Measurements from ENCODE around the gene RBBP8. TPM values are rescaled to one million over a fixed set of nuclear protein-coding genes. Genes with fewer than 3 reads are reported as not detected.

The RBBP8 gene
- total RNA-seq, 1 experiment from 2014 or later: 65.2 TPM

DNA sequence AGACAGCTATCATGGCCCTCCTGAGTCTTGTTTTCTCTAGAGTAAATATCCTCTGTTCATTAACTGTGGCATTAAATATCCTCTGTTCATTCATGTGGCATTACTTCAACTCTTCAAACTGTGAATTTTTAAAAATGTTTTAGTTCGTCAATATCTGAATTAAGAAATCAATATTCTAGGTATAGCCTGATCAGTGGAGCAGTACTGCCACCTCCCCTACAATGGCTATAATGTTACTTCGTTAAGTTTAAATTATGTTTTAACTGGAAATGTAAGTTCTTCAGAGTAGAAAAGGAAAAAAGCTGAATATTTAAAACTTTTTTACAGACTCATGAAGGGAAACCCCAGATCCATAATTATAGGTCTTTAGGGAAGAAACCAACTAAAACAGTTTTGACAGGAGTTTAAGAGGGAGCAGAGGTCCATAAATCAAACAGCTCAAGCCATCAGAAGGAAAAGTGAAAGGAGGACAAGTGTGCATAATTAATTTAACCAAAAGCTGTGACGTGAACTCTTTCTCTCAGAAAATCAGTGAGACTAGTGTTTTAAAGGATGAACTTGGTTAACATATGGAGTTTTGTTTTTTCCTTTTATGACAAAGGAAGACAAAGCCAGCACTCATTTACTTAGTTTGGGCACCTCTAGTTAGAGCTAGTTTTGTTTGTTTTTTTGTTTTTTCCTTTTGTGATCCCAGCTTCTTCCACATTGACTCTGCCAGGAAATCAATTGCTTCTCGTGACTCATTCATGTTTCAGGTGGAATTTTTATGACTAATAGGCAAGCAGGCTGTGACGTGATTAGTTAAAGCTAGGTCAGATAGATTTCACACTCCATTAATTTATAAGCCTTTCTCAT lies 44.9 kb downstream of the RBBP8 start:
- H3K4me1 Mint-ChIP-seq: peaks cover 4 to 9% of the 10 kb centered on the region in 2 experiments
- peaks cover 5 to 55% (median 9%) of the 10 kb centered on the region in 3 experiments; a peak in 6 of 7 replicates for H3K36me3 Mint-ChIP-seq (ENCODE audit: insufficient read depth in 1 of 3, low read depth in 3 of 3)
- Histone ChIP-seq H3K9me3 (ENCODE audit: control insufficient read depth, low read depth, low read length) (no peaks in the 10 kb centered on the region), H3K4me2 (ENCODE audit: insufficient read depth, insufficient read length, low read length) (no peak overlapping the region), H4K5ac (ENCODE audit: insufficient read length, low read depth, low read length) (no peak overlapping the region), H2BK15ac (ENCODE audit: low read depth, low read length) (no peak overlapping the region), H2BK20ac (ENCODE audit: low read depth, low read length, poor library complexity, severe bottlenecking) (no peak overlapping the region), H4K20me1 (ENCODE audit: control insufficient read depth, insufficient read depth, insufficient read length) (no peaks in the 10 kb centered on the region), H4K8ac (replicated peaks; ENCODE audit: insufficient read length, low read depth, low read length) (no peak overlapping the region), H3K4ac (ENCODE audit: low read depth, low read length) (no peak overlapping the region), H4K91ac (ENCODE audit: insufficient read length, low read depth, low read length) (no peak overlapping the region), H3K23ac (ENCODE audit: insufficient read length, low read depth, low read length) (no peak overlapping the region), H3K18ac (ENCODE audit: insufficient read length, low read depth, low read length) (no peak overlapping the region), H2AFZ (ENCODE audit: low read length) (no peak overlapping the region), H3K4me1 (ENCODE audit: insufficient read depth, low read length) (no peaks in the 10 kb centered on the region), H3K9ac (ENCODE audit: extremely low read depth, insufficient read length, low read length) (no peak overlapping the region), H2BK120ac (ENCODE audit: low read depth, low read length, poor library complexity, severe bottlenecking) (no peak overlapping the region), H2BK12ac (ENCODE audit: insufficient read length, low read depth, low read length) (no peak overlapping the region), H3K14ac (ENCODE audit: insufficient read depth, low read length) (no peak overlapping the region), H3K27me3 (ENCODE audit: insufficient read depth, low read length) (no peaks in the 10 kb centered on the region), H2BK5ac (ENCODE audit: insufficient read length, low read length) (no peak overlapping the region), H3K27ac (ENCODE audit: insufficient read length, low read depth, low read length) (no peak overlapping the region), H3K56ac (ENCODE audit: insufficient read length, low read depth, low read length) (no peak overlapping the region), H3K23me2 (ENCODE audit: insufficient read length, low read depth, low read length, poor library complexity, severe bottlenecking) (no peaks in the 10 kb centered on the region), H3T11ph (ENCODE audit: low read length) (no peak overlapping the region), H3K79me1 (ENCODE audit: insufficient read depth, low read depth, low read length, poor library complexity, severe bottlenecking) (no peaks in the 10 kb centered on the region), H3K79me2 (ENCODE audit: insufficient read depth, low read length) (no peaks in the 10 kb centered on the region), H2AK5ac (ENCODE audit: insufficient read length, low read length) (no peak overlapping the region)
- no peaks in the 10 kb centered on the region for H3K9me3 Mint-ChIP-seq
- H3K27me3 Mint-ChIP-seq (ENCODE audit: low read depth): no peaks in the 10 kb centered on the region
- TF ChIP-seq, protein P1, sequence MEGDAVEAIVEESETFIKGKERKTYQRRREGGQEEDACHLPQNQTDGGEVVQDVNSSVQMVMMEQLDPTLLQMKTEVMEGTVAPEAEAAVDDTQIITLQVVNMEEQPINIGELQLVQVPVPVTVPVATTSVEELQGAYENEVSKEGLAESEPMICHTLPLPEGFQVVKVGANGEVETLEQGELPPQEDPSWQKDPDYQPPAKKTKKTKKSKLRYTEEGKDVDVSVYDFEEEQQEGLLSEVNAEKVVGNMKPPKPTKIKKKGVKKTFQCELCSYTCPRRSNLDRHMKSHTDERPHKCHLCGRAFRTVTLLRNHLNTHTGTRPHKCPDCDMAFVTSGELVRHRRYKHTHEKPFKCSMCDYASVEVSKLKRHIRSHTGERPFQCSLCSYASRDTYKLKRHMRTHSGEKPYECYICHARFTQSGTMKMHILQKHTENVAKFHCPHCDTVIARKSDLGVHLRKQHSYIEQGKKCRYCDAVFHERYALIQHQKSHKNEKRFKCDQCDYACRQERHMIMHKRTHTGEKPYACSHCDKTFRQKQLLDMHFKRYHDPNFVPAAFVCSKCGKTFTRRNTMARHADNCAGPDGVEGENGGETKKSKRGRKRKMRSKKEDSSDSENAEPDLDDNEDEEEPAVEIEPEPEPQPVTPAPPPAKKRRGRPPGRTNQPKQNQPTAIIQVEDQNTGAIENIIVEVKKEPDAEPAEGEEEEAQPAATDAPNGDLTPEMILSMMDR (conservative IDR thresholded peaks at IDR 0.05): no peak
- H3K4me3 Mint-ChIP-seq: no peak overlapping the region
- WGBS (ENCODE audit: extremely low coverage, insufficient read length, low lambda C conversion rate): no CpG with 5 or more reads among the region's 5 CpGs
- DNase-seq: no peak
- peak overlapping the region in 2 of 3 experiments; percentile 17 to 39; a peak in 1 of 7 replicates for H3K27ac Mint-ChIP-seq

Data from H9 (cell line).